Measurements from ENCODE around the gene ZNF423.

- TF ChIP-seq POLR2A (IDR thresholded peaks at IDR 0.05) (no peak), POLR2AphosphoS5 (IDR thresholded peaks at IDR 0.05) (no peak)
These were observed 310.0 kb downstream of the ZNF423 start for GRCh38 chr16:49545741-49546448.
